Spleen (tissue), 11 donors: ENCODE measurements around the gene AK9. TPM values are rescaled to one million over a fixed set of nuclear protein-coding genes. Genes with fewer than 3 reads are reported as not detected.

Source experiments
- DNase-seq: peaks from one replicate; pipeline ENCODE4 v3.0.0-alpha.2; 2020
- H3K27ac ChIP-seq, 8 donors: fragments of 200-600 bp; sonication (generic) in 7 of 8; 1 replicate in 4 of 8; 2 replicates in 4 of 8; pipeline versions ENCODE4 v1.5.0 to v1.8.0; 2016 to 2021; ENCODE audit warnings: inconsistent platforms in 4 of 8, mild to moderate bottlenecking in 4 of 8, moderate library complexity in 1 of 8
- H3K27me3 ChIP-seq, 7 donors: fragments of 200-600 bp; sonication (generic) in 6 of 7; replicated peaks in 1 of 7; 1 replicate in 4 of 7; 2 replicates in 3 of 7; pipeline versions ENCODE4 v1.5.0 to v1.8.0; 2016 to 2021; ENCODE audit warnings: inconsistent platforms in 3 of 7, mild to moderate bottlenecking in 1 of 7
- H3K36me3 ChIP-seq, 6 donors: fragments of 200-600 bp; sonication (generic) in 5 of 6; 1 replicate in 4 of 6; 2 replicates in 2 of 6; pipeline versions ENCODE4 v1.5.0 to v1.8.0; 2016 to 2021; ENCODE audit warnings: inconsistent platforms in 2 of 6
- H3K4me1 ChIP-seq, 6 donors: fragments of 200-600 bp; sonication (generic) in 5 of 6; 1 replicate in 3 of 6; 2 replicates in 3 of 6; pipeline versions ENCODE4 v1.5.0 to v1.8.0; 2016 to 2021; ENCODE audit warnings: inconsistent platforms in 3 of 6
- H3K4me3 ChIP-seq, 8 donors: fragments of 200-600 bp; sonication (generic) in 7 of 8; 1 replicate in 4 of 8; 2 replicates in 4 of 8; pipeline versions ENCODE4 v1.5.0 to v1.8.0; 2016 to 2021; ENCODE audit warnings: inconsistent platforms in 4 of 8, mild to moderate bottlenecking in 4 of 8, moderate library complexity in 2 of 8
- H3K9me3 ChIP-seq, 8 donors: fragments of 200-600 bp; sonication (generic) in 7 of 8; 1 replicate in 4 of 8; 2 replicates in 4 of 8; pipeline versions ENCODE4 v1.5.0 to v1.8.0; 2016 to 2021; ENCODE audit warnings: inconsistent platforms in 4 of 8
- POLR2A ChIP-seq, 3 donors: fragments of 450-650 bp; IDR thresholded peaks; one replicate each; pipeline ENCODE4 v1.5.1; 2017; ENCODE audit warnings: antibody characterized with exemption in 3 of 3, mild to moderate bottlenecking in 1 of 3
- POLR2AphosphoS5 ChIP-seq, 3 donors: sonication (generic); formaldehyde crosslinking; IDR thresholded peaks; one replicate each; pipeline ENCODE4 v1.5.1; 2017; ENCODE audit warnings: antibody characterized with exemption in 3 of 3
- WGBS, 5 donors: extraction: QIAGEN DNeasy Blood & Tissue Kit in 3 of 5; methylation state at CpG; one replicate each; pipeline versions ENCODE4 v1.1.5 to v1.1.7; 2013 to 2018; 5-methylcytosine and 5-hydroxymethylcytosine counted together
- intact Hi-C: fragments of 100-400 bp; cut with DNase I; formaldehyde crosslinking; loops from one replicate; pipeline ENCODE4 v1.15.0; 2023; ENCODE audit warnings: low total_unique reads
- polyA plus RNA-seq, 3 donors: library from polyadenylated mRNA; stranded (reverse); fragments of 200-250 nt; gene quantifications; one replicate each; pipeline ENCODE4 v1.2.1, GENCODE V29; 2013
- total RNA-seq, 7 donors: library from RNA; depleted of rRNA in 3 of 7; stranded (reverse); fragments of >200 nt in 3 of 7; fragmentation: NEBNext Ultra II Directional in 4 of 7; extraction: Animal tissue kit (Norgen Biotek cat#: 25700) in 4 of 7; gene quantifications; one replicate each; pipeline versions ENCODE4 v1.1.0 to v1.2.1, GENCODE V29; 2016 to 2021
- TF ChIP-seq, protein P1 (sequence below), 11 experiments: fragments of 200-600 bp in 7 of 11; fragments of 450-650 bp in 4 of 11; sonication (generic) in 4 of 11; IDR thresholded peaks in 8 of 11; conservative IDR thresholded peaks in 3 of 11; 1 replicate in 7 of 11; 2 replicates in 4 of 11; pipeline versions ENCODE4 v1.4.0 to v1.8.0; 2016 to 2021; ENCODE audit warnings: antibody characterized with exemption in 11 of 11, inconsistent platforms in 4 of 11, mild to moderate bottlenecking in 1 of 11
- donor health status: healthy with polysubstance abuse.
- donor health status: DM: no; HTN: no; CAD: no; lungs with moderate emphysema.
- donor health status: DM: no; HTN: no; CAD: no.
- donor health status: Bipolar disorder and iron deficiency.
- donor health status: healthy.
- donor health status: DM: no; HTN: no; CAD: no.
- donor health status: DM: yes; HTN: yes; CAD: no.

AK9 gene
- total and polyA plus RNA-seq, 10 donors = 3.8 to 24.9 (median 11.5) TPM

GRCh38 chr6:109671733-109672132, 19.3 kb downstream of the AK9 start:
- no peaks in the 10 kb centered on the region for H3K4me1 ChIP-seq
- H3K27ac ChIP-seq = no peak overlapping the region
- intact Hi-C loops = no loop called here
- TF ChIP-seq POLR2AphosphoS5 (IDR thresholded peaks at IDR 0.05) (no peak), POLR2A (IDR thresholded peaks at IDR 0.05) (no peak)
- TF ChIP-seq, protein P1, sequence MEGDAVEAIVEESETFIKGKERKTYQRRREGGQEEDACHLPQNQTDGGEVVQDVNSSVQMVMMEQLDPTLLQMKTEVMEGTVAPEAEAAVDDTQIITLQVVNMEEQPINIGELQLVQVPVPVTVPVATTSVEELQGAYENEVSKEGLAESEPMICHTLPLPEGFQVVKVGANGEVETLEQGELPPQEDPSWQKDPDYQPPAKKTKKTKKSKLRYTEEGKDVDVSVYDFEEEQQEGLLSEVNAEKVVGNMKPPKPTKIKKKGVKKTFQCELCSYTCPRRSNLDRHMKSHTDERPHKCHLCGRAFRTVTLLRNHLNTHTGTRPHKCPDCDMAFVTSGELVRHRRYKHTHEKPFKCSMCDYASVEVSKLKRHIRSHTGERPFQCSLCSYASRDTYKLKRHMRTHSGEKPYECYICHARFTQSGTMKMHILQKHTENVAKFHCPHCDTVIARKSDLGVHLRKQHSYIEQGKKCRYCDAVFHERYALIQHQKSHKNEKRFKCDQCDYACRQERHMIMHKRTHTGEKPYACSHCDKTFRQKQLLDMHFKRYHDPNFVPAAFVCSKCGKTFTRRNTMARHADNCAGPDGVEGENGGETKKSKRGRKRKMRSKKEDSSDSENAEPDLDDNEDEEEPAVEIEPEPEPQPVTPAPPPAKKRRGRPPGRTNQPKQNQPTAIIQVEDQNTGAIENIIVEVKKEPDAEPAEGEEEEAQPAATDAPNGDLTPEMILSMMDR (IDR thresholded peaks at IDR 0.05 in 8 of 11, conservative IDR thresholded peaks at IDR 0.05 in 3 of 11) = no peak
- 77 to 94% (median 90%) methylated on average over 2 of the region's 2 CpGs for WGBS, 5 donors
- H3K36me3 ChIP-seq = peaks cover 0 to 25% (median 0%) of the 10 kb centered on the region in 6 donors
- no peak for DNase-seq
- no peak overlapping the region for H3K4me3 ChIP-seq
- peaks cover 0 to 2% (median 0%) of the 10 kb centered on the region in 8 donors for H3K9me3 ChIP-seq
- no peaks in the 10 kb centered on the region for H3K27me3 ChIP-seq

GRCh38 chr6:109669811-109670210, 21.2 kb downstream of the AK9 start:
- no peak for DNase-seq
- no peaks in the 10 kb centered on the region for H3K9me3 ChIP-seq
- no peak overlapping the region for H3K4me3 ChIP-seq
- TF ChIP-seq, protein P1 (IDR thresholded peaks at IDR 0.05 in 8 of 11, conservative IDR thresholded peaks at IDR 0.05 in 3 of 11) = no peak
- TF ChIP-seq POLR2AphosphoS5 (IDR thresholded peaks at IDR 0.05) (no peak), POLR2A (IDR thresholded peaks at IDR 0.05) (no peak)
- intact Hi-C loops = no loop called here
- 69 to 79% (median 72%) methylated on average over 4 of the region's 4 CpGs for WGBS, 5 donors
- H3K27ac ChIP-seq = no peak overlapping the region
- H3K36me3 ChIP-seq = peaks cover 0 to 25% (median 0%) of the 10 kb centered on the region in 6 donors
- H3K27me3 ChIP-seq = no peaks in the 10 kb centered on the region
- no peaks in the 10 kb centered on the region for H3K4me1 ChIP-seq

DNA sequence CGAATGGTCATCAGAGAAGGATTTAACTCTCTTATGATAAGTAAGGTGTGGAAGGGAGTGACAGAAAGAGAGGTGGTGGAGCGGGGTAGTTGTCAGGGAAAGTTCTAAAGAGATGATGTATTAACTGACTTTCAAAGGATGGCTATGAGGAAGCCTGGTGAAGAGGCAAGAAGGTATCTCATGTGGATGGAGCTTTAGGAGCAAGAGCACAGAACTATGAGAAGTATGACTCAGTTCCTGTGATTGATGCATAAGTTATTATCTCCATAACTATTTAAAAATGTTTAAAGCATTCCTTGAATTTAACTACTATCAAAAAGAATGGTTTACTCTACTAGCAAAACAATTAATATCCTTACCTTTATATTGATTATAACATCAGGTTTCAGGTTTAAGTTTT, 28.8 kb downstream of the AK9 start:
- 94 to 97% (median 95%) methylated on average over 2 of the region's 2 CpGs for WGBS, 5 donors
- H3K36me3 ChIP-seq = peaks cover 0 to 30% (median 2%) of the 10 kb centered on the region in 6 donors
- TF ChIP-seq POLR2AphosphoS5 (IDR thresholded peaks at IDR 0.05) (no peak), POLR2A (IDR thresholded peaks at IDR 0.05) (no peak)
- TF ChIP-seq, protein P1 (IDR thresholded peaks at IDR 0.05 in 8 of 11, conservative IDR thresholded peaks at IDR 0.05 in 3 of 11) = no peak

DNA sequence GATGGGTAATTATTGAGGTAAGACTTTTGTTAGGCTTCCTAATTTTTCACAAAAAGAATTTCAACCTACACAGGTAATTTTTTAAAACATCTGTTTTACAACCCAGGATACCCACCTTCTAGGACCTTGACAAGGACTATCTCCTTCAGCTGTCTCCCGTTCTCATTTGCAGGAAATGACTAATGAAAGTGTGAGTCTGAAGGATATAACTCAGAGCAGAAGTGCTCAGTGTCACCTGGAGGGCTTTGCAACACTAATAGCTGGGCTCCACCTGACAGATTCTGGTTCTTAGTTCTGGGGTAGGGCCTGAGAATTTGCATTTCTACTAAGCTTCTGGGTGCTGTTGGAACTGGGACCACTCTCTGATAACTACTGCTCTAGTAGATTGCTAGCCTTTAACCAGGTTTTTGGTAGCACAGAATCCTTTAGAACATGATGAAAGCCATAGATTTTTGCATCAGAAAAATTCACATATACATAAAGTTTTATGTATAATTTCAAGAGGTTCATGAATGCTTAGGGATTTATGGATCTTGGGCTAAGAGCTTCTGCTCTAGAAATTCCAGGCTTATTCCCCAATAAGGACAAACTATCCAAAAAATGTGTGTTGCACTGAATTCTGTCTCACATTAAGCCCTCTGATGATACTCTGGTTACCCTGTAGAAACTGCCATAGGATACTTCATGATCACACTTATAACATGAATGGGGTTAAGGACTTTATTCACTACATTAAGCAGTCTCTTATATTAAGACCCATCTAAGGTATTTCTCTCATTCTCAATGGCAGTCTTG, 30.3 kb downstream of the AK9 start:
- intact Hi-C loops = no loop called here
- no peak for TF ChIP-seq POLR2AphosphoS5 (IDR thresholded peaks at IDR 0.05)
- no peak for TF ChIP-seq POLR2A (IDR thresholded peaks at IDR 0.05)
- TF ChIP-seq, protein P1 (IDR thresholded peaks at IDR 0.05 in 8 of 11, conservative IDR thresholded peaks at IDR 0.05 in 3 of 11) = no peak
- no peaks in the 10 kb centered on the region for H3K27me3 ChIP-seq
- H3K4me3 ChIP-seq = no peak overlapping the region
- DNase-seq = no peak
- H3K36me3 ChIP-seq = peaks cover 0 to 44% (median 7%) of the 10 kb centered on the region in 6 donors
- WGBS, 5 donors = 10 to 24% (median 18%) methylated on average over 1 of the region's 1 CpG
- H3K4me1 ChIP-seq = no peaks in the 10 kb centered on the region
- H3K9me3 ChIP-seq = no peaks in the 10 kb centered on the region
- H3K27ac ChIP-seq = no peak overlapping the region

More for the DNA sequence above, 28.8 kb downstream of the AK9 start:
- intact Hi-C loops = no loop called here
- Histone ChIP-seq H3K27me3 (no peaks in the 10 kb centered on the region), H3K4me1 (no peaks in the 10 kb centered on the region), H3K27ac (no peak overlapping the region), H3K9me3 (no peaks in the 10 kb centered on the region), H3K4me3 (no peak overlapping the region)
- DNase-seq = no peak
